Muscle of leg (tissue), 16 donors: ENCODE data around the gene PRDX1. TPM values are rescaled to one million over a fixed set of nuclear protein-coding genes. Genes with fewer than 3 reads are reported as not detected.

Experiments
- DNase-seq: peaks from one replicate; pipeline ENCODE4 v3.0.0; 2013
- H3K27ac ChIP-seq: one replicate; pipeline ENCODE4 v1.5.1; 2013; ENCODE audit warnings: mild to moderate bottlenecking, low read length, control low read depth
- H3K27me3 ChIP-seq: one replicate; pipeline ENCODE4 v1.6.1; 2013; ENCODE audit warnings: low read length; ENCODE audit not compliant: control insufficient read depth, insufficient read depth
- H3K36me3 ChIP-seq: one replicate; pipeline ENCODE4 v1.6.1; 2013; ENCODE audit warnings: low read length; ENCODE audit not compliant: control insufficient read depth, insufficient read depth
- H3K4me1 ChIP-seq: one replicate; pipeline ENCODE4 v1.6.1; 2013; ENCODE audit warnings: low read length; ENCODE audit not compliant: control insufficient read depth, insufficient read depth
- H3K4me3 ChIP-seq: one replicate; pipeline ENCODE4 v1.5.1; 2013; ENCODE audit warnings: low read length, control low read depth
- H3K9me3 ChIP-seq: replicated peaks from 2 replicates; pipeline ENCODE4 v1.6.1; 2013; ENCODE audit warnings: low read depth, low read length; ENCODE audit not compliant: control insufficient read depth
- whole genome bisulfite sequencing: methylation state at CpG from one replicate; pipeline ENCODE4 v1.1.5; 2013; ENCODE audit warnings: missing lambda C conversion rate; ENCODE audit not compliant: insufficient coverage; 5-methylcytosine and 5-hydroxymethylcytosine counted together
- long read RNA-seq, 11 donors: transcript quantifications; one replicate each; lab custom pipeline, GENCODE V29; 2026
- polyA plus RNA-seq, 8 donors: library from polyadenylated mRNA; unstranded; fragments of 120-200 nt; gene quantifications; one replicate each; pipeline versions ENCODE4 v1.2.1 to v1.2.3, GENCODE V29; 2013; ENCODE audit warnings: inconsistent platforms in 1 of 8, low replicate concordance in 1 of 8; ENCODE audit not compliant: insufficient read length in 8 of 8, insufficient read depth in 1 of 8
- total RNA-seq: library from RNA; stranded (reverse); fragments of 120-200 nt; gene quantifications from one replicate; pipeline ENCODE4 v1.2.4, GENCODE V29; 2013

PRDX1 gene
- total RNA-seq, result 223 TPM
- 100 to 1,000 TPM; 159 to 216 (median 171) TPM for polyA plus RNA-seq
- long read RNA-seq, donor 1, transcript PRDX1-202 (6 exons, 1,021 nt), result major isoform, 51 of 59 reads
- long read RNA-seq, donor 1, partial matches to known transcripts, result 8 of 59 reads
- long read RNA-seq, donor 1, other reads (novel, unspliced or antisense), result 0 of 59 reads
- long read RNA-seq, donor 2, transcript PRDX1-202 (6 exons, 1,021 nt), result major isoform, 20 of 26 reads
- long read RNA-seq, donor 2, partial matches to known transcripts, result 6 of 26 reads
- long read RNA-seq, donor 2, other reads (novel, unspliced or antisense), result 0 of 26 reads
- long read RNA-seq, donor 3, transcript PRDX1-202 (6 exons, 1,021 nt), result major isoform, 94 of 320 reads
- long read RNA-seq, donor 3, partial matches to known transcripts, result 190 of 320 reads
- long read RNA-seq, donor 3, other reads (novel, unspliced or antisense), result 35 of 320 reads
- long read RNA-seq, donor 4, transcript PRDX1-202 (6 exons, 1,021 nt), result major isoform, 73 of 80 reads
- long read RNA-seq, donor 4, partial matches to known transcripts, result 6 of 80 reads
- long read RNA-seq, donor 4, other reads (novel, unspliced or antisense), result 0 of 80 reads
- long read RNA-seq, donor 5, transcript PRDX1-202 (6 exons, 1,021 nt), result major isoform, 347 of 484 reads
- long read RNA-seq, donor 5, partial matches to known transcripts, result 134 of 484 reads
- long read RNA-seq, donor 5, other reads (novel, unspliced or antisense), result 0 of 484 reads
- long read RNA-seq, donor 6, transcript PRDX1-202 (6 exons, 1,021 nt), result major isoform, 236 of 274 reads
- long read RNA-seq, donor 6, partial matches to known transcripts, result 38 of 274 reads
- long read RNA-seq, donor 6, other reads (novel, unspliced or antisense), result 0 of 274 reads
- long read RNA-seq, donor 7, transcript PRDX1-202 (6 exons, 1,021 nt), result major isoform, 212 of 244 reads
- long read RNA-seq, donor 7, partial matches to known transcripts, result 30 of 244 reads
- long read RNA-seq, donor 7, other reads (novel, unspliced or antisense), result 0 of 244 reads
- long read RNA-seq, donor 8, transcript PRDX1-202 (6 exons, 1,021 nt), result major isoform, 115 of 128 reads
- long read RNA-seq, donor 8, partial matches to known transcripts, result 13 of 128 reads
- long read RNA-seq, donor 8, other reads (novel, unspliced or antisense), result 0 of 128 reads
- long read RNA-seq, donor 9, transcript PRDX1-202 (6 exons, 1,021 nt), result major isoform, 122 of 133 reads
- long read RNA-seq, donor 9, partial matches to known transcripts, result 11 of 133 reads
- long read RNA-seq, donor 9, other reads (novel, unspliced or antisense), result 0 of 133 reads
- long read RNA-seq, donor 10, transcript PRDX1-202 (6 exons, 1,021 nt), result major isoform, 190 of 272 reads
- long read RNA-seq, donor 10, partial matches to known transcripts, result 82 of 272 reads
- long read RNA-seq, donor 10, other reads (novel, unspliced or antisense), result 0 of 272 reads
- long read RNA-seq, donor 11, transcript PRDX1-202 (6 exons, 1,021 nt), result major isoform, 142 of 155 reads
- long read RNA-seq, donor 11, partial matches to known transcripts, result 13 of 155 reads
- long read RNA-seq, donor 11, other reads (novel, unspliced or antisense), result 0 of 155 reads

GRCh38 chr1:45521413-45522323, at the start of gene PRDX1:
TSS of gene PRDX1 (minus strand) at chr1:45521884. CDS start at chr1:45519043, 2,841 bp downstream.
- Histone ChIP-seq H3K36me3 (peaks cover 11% of the 10 kb centered on the region), H3K27me3 (no peaks in the 10 kb centered on the region), H3K27ac (peak within 1 kb of the TSS; percentile 92), H3K4me1 (peaks cover 8% of the 10 kb centered on the region), H3K9me3 (no peaks in the 10 kb centered on the region), H3K4me3 (peak within 1 kb of the TSS; percentile 99)
- WGBS, result under 1% methylated on average over 33 of the region's 72 CpGs
- DNase-seq, result peak; percentile 98

- no peak for DNase-seq
- Histone ChIP-seq H3K27ac (no peak overlapping the region), H3K36me3 (peaks cover 45% of the 10 kb centered on the region), H3K4me3 (no peak overlapping the region), H3K9me3 (no peaks in the 10 kb centered on the region), H3K4me1 (no peaks in the 10 kb centered on the region), H3K27me3 (no peaks in the 10 kb centered on the region)
- no CpG with 5 or more reads among the region's 4 CpGs for WGBS
Measured at GRCh38 chr1:45570631-45571030, 48.9 kb upstream of the PRDX1 start.

GRCh38 chr1:45569962-45570581, 48.4 kb upstream of the PRDX1 start:
- Histone ChIP-seq H3K4me3 (no peak overlapping the region), H3K9me3 (no peaks in the 10 kb centered on the region), H3K4me1 (no peaks in the 10 kb centered on the region), H3K36me3 (peaks cover 45% of the 10 kb centered on the region), H3K27me3 (no peaks in the 10 kb centered on the region), H3K27ac (no peak overlapping the region)
- DNase-seq, result peak; percentile 80
- 0% methylated on average over 5 of the region's 8 CpGs for WGBS

GRCh38 chr1:45569571-45569961, 47.9 kb upstream of the PRDX1 start:
- DNase-seq, result no peak
- H3K4me3 ChIP-seq, result no peak overlapping the region
- H3K27me3 ChIP-seq, result no peaks in the 10 kb centered on the region
- WGBS, result 42% methylated on average over 3 of the region's 4 CpGs
- no peaks in the 10 kb centered on the region for H3K9me3 ChIP-seq
- peaks cover 45% of the 10 kb centered on the region for H3K36me3 ChIP-seq
- no peaks in the 10 kb centered on the region for H3K4me1 ChIP-seq
- no peak overlapping the region for H3K27ac ChIP-seq

GRCh38 chr1:45568421-45568820, 46.7 kb upstream of the PRDX1 start:
- Histone ChIP-seq H3K4me3 (no peak overlapping the region), H3K4me1 (no peaks in the 10 kb centered on the region), H3K27ac (no peak overlapping the region), H3K27me3 (no peaks in the 10 kb centered on the region), H3K9me3 (no peaks in the 10 kb centered on the region), H3K36me3 (peaks cover 54% of the 10 kb centered on the region)
- no peak for DNase-seq
- 85% methylated on average over 4 of the region's 4 CpGs for WGBS

- Histone ChIP-seq H3K27ac (no peak overlapping the region), H3K36me3 (peaks cover 55% of the 10 kb centered on the region), H3K4me1 (no peaks in the 10 kb centered on the region), H3K4me3 (no peak overlapping the region), H3K9me3 (no peaks in the 10 kb centered on the region), H3K27me3 (no peaks in the 10 kb centered on the region)
- no peak for DNase-seq
- WGBS, result 87% methylated on average over 5 of the region's 7 CpGs
Measured at GRCh38 chr1:45567911-45568310, 46.2 kb upstream of the PRDX1 start.

GRCh38 chr1:45566722-45567121, 45.0 kb upstream of the PRDX1 start:
- Histone ChIP-seq H3K27me3 (no peaks in the 10 kb centered on the region), H3K27ac (no peak overlapping the region), H3K4me1 (no peaks in the 10 kb centered on the region), H3K9me3 (no peaks in the 10 kb centered on the region), H3K4me3 (no peak overlapping the region), H3K36me3 (peaks cover 66% of the 10 kb centered on the region)
- DNase-seq, result peak; percentile 50
- WGBS, result 47% methylated on average over 5 of the region's 5 CpGs

- Histone ChIP-seq H3K36me3 (peaks cover 61% of the 10 kb centered on the region), H3K4me3 (no peak overlapping the region)
- 80% methylated on average over 1 of the region's 2 CpGs for WGBS
Measured at GRCh38 chr1:45563843-45564242, 42.2 kb upstream of the PRDX1 start.

More at GRCh38 chr1:45563843-45564242, 42.2 kb upstream of the PRDX1 start:
- Histone ChIP-seq H3K9me3 (no peaks in the 10 kb centered on the region), H3K27me3 (no peaks in the 10 kb centered on the region), H3K4me1 (no peaks in the 10 kb centered on the region), H3K27ac (no peak overlapping the region)
- DNase-seq, result no peak
